Kidney tubule cell (primary cell): Measurements from ENCODE around the gene KIF13A.
"Not testable (repeated sequence)": the region's sequence is repeated elsewhere in the genome, so short reads cannot be mapped to it uniquely, and the experiment has no call there.

Experiments
- DNase-seq: peaks from one replicate; pipeline ENCODE4 v3.0.0-alpha.2; 2018; ENCODE audit warnings: low spot score

KIF13A gene

DNA sequence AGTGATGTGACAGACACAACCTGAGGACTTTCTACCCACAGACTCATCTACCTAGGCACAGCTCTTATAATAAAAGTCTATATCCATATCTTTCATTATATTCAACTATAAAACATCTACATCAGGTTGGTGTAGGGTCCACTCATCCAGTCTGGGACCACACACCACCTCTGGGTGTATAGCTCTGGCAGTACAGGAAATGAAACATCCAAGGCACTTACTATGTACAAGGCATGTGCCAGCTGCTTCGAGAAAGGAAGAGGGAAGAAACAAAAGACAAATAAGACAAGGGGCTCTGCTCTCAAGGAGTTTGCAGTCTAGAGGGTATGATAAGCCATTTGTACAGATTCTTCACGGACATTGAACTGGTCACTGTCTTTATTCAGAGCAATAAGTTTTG lies 18.6 kb downstream of the KIF13A start:
- no peak for DNase-seq

DNA sequence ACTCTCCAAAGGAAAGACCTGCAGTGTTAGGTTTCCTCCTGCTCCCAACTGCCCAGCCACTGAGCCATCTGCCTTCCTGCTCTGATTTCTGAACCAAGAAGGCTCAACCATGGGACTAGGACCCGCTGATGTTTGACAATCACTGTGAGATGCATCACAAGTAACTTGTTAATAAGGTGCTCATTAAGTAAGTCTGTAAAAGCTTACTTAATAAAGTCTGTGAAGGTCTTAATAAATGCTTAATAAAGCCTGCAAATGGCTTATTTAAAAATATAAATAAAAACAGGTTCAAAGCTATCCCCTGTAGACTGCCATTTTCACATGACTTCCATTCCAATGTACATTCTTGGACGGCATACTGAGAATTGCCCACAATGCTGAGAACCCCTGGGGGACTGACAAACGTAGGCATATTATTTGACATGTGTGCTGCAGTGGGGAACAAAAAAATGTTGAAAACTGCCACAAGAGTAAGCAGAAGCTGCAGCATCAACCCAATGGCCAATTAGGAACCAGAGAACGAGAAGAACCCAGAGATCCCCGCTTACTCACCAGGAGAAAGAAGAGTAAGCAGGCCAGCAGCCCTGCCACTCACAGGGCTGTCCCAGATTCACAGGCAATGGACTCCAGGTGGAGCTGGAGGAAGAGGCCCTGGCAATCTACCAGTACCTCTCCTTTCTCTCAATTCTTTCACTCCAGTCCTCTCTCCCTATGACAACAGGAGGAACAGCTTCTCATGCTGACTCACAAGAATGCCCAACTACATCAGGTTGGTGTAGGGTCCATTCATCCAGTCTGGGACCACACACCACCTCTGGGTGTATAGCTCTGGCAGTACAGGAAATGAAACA lies 19.5 kb downstream of the KIF13A start:
- peak; percentile 70 for DNase-seq

DNA sequence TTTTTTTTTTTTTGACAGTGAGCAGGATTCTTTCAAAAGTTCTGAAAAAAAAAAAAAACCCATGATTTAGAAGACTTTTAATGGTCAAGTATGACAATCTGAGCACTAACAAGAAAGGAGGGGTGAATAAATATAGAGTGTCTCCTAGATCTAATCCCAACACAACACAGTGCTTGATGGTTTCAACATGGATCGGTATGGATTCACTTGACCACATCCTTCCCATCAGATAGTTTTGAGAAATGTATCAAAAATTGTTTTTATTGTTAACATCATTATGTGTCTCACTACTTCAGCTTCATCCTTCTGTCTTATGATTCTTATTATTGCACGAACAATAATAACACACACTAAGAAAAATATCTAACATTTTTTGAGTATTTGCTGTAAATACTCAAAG lies 21.0 kb downstream of the KIF13A start:
- no peak for DNase-seq

DNA sequence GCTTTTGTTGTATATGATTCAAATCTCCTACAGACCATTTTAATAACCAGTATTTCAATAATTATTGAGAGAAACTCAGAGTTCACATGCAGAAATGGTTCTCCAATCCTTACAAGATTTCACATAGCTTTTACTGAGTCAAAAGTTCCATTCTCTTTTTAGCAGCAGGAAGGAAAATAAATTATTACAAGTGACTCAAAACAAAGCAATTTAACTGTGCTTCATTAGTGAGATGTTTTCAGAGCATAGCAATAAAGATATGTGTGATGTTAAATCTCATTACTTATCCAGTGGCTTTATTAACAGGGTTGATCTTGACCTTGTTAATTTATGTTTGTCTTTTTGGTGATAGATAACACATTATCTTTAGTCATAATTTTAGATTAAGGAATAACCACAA lies 22.0 kb downstream of the KIF13A start:
- DNase-seq, result peak; percentile 39

DNA sequence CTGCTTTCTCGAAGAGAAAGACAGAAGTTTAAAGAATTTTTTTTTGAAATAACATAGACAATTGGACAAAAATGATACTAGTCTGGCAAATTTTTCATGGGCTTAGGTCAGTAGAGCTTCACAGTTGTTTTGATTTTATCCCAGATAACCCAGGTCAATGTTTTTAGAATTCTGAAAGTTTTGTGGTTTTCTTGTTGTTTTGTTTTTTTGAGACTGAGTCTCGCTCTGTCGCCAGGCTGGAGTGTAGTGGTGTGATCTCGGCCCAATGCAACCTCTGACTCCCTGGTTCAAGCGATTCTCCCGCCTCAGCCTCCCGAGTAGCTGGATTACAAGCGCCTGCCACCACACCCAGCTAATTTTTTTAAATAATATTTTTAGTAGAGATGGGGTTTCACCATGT lies 22.8 kb downstream of the KIF13A start:
- no peak for DNase-seq

DNA sequence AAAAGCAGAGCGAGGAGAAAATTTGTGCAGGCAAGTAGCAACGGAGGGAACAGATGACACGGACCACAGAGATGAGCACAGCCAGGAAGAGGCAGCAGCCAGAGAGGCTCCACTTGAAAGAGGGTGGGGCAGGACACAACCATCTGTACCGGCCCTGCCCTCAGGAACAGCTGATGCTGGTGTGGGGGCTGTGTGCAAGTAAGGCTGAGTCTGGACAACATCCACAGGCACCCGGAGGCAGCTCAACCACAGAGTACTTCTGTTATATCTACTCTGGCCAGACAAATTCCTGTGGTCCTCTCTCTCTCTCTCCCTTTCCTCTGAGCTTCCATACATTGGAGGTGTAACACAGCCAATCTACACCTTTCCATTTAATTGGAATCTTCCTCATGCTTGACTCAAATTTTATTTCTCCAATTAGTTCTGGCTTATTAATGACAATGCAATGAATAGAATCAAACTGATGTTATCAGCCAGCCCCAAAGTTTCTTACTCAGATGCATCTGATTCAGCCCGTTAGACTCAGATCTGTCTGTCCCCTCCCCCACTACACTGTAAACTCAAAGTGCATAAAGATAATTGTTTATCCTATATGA lies 24.9 kb downstream of the KIF13A start:
- peak; percentile 22 for DNase-seq

DNA sequence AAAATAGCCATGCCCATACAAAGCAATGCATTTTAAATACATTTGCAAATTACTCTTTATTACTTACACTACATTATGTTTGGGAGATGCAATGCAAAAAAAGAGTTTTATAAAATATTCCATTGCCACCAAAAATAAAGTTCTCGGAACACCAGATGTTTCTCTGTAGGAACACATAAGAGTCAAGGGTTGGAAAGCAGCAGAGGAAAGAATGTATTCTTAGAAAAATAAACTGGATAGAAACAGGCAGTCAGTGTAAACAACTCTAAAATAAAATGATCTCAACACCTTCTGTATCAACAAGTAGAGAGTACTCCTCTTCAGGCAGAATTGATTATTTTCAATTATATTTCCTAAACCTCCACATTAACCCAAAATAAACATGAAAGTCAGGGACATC lies 28.1 kb downstream of the KIF13A start:
- no peak for DNase-seq

DNA sequence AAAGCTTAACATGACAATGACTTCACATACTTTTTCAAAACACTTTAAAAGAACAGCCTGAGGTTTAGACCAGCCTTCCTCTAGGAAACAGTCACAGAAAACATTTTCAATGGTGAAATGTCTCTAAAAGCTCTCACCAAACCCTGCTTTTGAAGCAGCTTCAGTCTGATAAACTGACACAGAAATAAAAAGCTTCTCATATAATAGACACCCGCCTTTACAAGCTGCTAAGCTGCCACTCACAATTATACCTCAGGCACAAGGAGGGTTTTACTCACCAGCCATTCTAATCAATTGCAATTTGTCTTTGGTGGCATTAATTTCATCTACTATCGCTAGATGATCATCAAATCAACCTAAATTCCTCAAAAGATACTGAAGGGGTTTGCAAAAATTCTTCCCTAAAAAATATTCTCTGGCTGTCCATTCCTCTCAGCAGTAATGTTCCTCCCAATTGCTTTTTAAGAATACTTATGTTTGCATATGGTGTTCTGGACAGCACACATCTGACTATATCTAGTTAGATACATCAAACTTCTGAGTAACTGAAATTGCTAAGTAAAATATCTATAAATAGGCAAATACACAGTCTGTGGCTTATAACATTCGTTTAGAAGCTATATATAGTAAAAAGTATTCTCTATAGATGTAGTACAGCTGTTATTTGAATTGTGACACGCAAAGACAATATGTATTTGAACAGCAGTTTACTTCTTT lies 29.4 kb downstream of the KIF13A start:
- DNase-seq, result no peak

DNA sequence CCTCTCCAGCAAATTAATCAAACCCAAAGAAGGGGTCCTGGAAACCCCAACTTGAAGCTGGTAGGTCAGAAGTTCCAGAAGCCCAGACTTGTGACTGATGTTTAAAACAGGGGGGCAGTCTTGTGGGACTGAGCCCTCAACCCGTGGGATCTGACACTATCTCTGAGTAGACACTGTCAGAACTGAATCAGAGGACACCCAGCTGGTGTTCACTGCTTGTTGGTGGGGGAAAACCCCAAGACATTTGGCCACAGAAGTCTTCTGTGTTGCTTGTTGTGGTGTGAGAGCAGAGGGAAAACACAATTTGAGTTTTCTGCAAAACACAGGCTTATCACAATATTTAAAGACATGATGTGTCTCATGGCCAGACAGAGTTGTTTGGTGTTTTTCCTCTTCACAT lies 29.9 kb downstream of the KIF13A start:
- DNase-seq, result peak; percentile 16

DNA sequence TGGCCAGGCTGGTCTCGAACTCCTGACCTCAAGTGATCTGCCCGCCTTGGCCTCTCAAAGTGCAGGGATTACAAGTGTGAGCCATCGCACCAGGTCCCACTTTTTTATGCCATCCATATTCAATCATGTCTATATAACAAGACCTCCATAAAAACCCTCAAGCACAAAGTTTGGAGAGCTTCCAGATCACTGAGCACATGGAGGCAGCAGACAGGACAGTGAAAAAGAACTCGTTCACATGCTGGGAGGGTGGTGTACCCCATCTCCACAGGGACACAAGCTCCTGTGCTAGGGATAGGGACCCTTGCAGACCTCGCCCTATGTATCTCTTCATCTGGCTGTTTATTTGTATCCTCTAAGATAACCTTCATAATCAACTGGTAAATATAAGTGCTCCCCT lies 30.3 kb downstream of the KIF13A start:
- no peak for DNase-seq

DNA sequence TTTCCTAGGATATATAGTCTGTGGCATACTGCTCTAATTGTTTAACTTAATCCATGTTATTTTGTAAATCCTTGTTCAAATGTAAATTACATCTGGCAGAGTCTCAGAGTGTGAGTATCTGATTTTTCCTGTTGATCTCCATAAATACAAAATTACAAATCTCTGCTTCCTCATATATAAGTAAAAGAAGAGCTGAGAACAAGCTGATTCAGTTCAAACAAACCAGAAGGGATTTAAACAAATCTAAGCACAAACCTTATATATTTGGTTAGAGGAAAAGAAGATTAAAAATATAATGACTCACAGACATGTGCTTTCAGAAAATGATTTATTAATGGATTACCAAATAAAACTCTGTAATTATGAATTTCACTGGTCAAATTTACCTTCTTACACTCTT lies 37.3 kb downstream of the KIF13A start:
- DNase-seq, result no peak

DNA sequence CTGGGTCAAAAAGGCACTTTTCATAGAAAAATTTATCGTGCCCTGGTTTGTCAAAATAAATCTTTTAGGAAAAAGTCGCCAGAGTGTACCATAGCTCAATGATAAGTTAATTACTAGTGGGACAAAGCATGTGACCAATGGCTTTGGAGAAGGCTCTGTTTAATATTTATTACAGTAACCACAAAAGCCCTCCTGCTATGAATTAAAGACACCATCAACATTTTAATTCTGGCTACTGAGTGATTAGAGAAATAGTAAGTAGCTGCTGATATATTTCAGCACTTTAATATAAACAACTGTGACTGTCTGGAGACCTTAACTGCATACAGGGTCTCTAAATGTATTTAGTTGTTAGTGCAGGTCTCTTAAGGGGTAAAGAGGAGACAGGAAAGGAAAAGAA lies 38.3 kb downstream of the KIF13A start:
- no peak for DNase-seq

DNA sequence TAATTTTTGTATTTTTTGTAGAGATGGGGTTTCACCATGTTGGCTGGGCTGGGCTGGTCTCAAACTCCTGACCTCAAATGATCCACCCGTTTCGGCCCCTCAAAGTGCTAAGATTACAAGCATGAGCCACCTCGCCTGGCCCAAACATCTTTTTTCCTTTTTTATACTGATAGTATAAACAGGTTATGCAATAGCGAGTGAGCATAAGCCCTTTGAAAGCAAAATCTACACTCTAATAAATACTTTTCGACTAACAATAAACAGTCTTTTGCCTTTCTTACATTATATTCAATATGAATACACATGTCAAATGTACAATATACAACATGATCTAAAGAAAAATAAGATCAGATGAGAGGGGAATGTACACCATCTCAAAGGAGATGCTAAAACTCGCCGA lies 38.7 kb downstream of the KIF13A start:
- no peak for DNase-seq

DNA sequence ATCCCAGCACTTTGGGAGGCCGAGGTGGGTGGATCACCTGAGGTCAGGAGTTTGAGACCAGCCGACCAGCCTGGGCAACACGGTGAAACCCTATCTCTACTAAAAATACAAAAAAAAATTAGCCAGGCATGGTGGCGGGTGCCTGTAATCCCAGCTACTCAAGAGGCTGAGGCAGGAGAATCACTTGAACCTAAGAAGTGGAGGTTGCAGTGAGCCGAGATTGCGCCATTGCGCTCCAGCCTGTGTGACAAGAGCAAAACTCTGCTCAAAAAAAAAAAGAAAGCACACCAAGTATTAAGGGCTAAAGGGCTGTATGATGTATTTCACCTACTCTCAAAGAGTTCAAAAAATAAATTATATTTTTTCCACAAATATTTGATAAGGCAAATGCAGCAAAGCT lies 39.9 kb downstream of the KIF13A start:
- DNase-seq, result not testable (repeated sequence)

DNA sequence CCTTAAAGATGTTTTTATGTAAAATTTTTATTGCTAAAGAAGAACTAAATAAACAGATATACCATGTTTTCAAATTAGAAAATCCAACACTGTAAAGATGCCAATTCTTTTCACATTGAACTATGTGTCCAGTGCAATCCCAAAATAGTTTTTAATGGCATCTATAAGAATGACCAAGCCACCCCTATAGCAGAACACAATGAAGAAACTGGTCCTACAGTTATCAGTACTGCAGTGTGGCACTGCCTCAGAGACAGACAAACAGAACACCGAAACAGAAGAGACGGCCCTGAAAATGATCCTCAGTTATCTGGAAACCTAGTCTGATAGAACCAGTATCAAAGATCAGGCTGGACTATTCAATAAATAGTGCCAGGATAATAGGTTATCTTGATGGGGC lies 41.9 kb downstream of the KIF13A start:
- no peak for DNase-seq

DNA sequence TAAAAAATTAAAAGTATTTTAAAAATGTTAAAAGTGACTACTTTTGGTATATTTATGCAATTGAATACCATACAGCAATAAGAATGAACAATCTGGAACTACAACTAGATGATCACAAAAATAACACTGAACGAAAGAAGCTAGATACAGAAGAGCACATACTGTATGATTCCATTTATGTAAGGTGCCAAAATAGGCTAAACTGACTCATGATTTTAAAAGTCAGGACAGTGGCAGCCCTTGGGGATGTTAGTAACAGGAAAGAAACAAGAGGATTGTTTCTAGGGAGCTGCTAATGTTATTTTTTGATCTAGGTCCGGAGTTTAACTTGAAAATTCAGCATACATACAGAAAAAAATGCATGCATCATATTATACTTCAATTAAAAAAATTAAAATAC lies 42.3 kb downstream of the KIF13A start:
- DNase-seq, result no peak

DNA sequence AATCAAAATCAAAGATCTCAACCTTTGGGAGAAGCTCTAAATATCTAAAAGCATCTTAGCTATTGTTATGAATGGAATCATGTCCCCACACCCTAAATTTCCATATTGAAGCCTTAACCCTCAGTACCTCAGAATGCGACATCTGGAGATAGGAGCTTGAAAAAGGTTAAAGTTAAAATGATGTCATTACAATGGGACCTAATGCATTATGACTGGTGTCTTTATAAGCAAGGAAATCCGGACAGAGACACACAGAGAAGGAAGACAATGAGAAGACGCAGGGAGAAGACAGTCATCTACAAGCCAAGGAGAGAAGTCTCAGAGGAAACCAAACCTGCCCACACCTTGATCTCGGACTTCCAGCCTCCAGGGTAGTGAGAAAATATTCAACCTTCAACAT lies 46.1 kb downstream of the KIF13A start:
- DNase-seq, result no peak

DNA sequence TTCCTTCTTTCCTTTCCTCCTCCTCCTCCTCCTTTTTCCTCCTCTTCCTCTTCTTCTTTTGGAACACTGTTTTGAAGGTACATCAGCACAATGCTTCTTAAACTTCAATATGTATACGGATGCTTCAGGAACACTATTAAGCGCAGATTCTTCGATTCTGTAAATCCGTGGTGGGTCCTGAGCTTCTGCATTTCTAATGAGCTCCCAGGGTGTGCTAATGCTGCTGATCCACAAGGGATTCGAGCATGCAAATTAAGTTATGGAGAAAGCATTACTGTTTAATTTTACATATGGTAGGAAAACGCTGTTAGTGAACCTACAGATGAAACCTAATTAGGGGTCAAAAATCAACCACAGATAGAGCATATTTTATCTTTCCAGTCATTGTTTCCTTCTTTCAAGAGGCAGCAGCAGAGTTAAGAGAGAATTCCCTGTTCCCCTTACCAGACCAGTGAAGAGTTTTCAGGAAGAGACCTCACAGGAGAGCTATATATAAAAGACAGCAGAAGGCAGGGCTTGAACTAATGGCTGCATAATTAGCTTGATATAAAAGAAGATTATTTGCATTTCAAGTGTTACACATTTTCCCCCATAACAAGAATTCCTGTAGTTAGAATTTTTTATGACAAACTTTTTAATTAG lies 47.2 kb downstream of the KIF13A start:
- DNase-seq, result no peak

DNA sequence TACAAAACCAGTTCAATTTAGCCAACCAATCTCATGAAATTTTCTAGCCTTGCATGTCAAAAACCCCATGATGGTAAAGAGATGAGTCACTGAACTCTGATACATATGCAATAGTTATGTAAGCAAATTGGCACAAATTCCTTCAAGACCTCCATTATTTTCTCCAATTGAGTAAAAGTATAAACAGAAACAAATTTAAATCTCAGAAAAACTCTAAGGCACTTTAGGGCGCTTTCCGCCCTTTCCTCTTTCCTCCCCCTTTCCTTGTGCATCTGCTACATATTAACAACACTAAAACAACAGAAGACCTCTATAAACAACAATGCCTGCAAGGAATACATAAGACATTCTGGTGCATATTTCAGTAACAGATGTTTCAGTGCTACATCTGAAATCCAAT lies 48.5 kb downstream of the KIF13A start:
- no peak for DNase-seq

DNA sequence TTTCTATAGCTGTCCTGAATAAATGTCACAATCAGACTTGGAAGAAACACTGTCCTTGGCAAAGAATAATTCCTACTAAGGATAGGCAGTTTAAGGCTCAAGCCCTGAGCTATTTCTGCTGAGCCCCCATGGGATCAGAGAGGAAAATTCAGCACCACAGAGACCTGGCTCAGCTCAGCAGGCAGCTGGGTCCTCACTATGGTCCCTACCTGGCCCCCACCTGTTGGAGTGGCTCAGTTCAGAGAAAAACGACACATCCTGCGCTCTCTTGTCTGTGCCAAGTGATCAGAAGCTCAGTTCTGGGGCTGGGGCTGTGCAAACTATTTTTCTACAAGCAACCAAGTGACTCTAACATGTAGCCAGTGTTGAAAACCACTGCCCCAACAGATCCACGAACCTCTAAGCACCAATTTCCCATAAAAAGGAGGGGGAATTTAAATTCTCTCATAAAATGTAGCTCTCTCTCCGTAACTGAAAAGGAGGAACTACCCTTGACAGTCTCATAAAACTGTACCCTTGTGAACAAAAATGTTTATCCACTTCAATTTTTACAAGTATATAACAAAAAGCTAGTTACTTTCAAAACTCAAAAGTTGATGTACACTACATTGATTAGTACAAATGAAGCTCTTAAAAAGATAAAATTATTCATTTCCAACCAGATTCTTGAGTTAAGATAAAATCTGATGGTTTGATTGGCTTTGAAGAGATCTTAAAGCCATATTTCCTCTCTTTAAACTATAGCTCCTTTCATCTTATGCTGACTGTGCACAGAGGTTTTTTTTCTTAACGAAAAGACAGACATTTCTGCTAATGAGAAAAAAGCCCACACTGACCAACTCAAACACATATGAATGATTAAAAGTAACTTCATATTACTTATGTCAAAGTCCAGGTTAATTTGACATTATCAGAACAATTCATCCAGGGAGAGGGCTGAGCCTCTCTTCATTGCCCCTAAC lies 52.0 kb downstream of the KIF13A start:
- no peak for DNase-seq

DNA sequence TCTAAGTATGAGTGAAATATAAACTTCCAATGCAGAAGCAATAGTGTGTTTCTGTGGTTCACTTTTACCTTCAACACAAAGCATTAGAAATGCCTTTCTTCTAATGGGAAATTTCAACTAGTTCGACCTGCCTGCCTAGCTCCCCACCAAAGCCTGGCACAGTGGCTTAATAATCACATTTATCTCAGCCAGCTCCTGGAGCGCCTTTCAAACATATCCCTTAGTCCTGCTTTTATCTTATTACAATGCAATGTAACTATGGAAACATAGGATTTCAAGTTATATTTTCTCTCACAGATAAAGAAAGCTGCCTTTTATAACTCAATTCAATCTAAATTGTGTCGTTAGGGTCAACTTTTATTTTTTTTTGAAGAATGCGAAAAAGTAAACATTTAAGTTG lies 53.7 kb downstream of the KIF13A start:
- DNase-seq, result no peak
